IMR-90 (cell line): ENCODE data around the gene MEGF11. TPM values are rescaled to one million over a fixed set of nuclear protein-coding genes. Genes with fewer than 3 reads are reported as not detected.

Experiments used
- ATAC-seq: fragments of 200-7000 bp; cut with Tn5 transposase; 2 replicates; pipeline ENCODE4 v1.9.1; 2020; ENCODE audit warnings: low read depth, mild to moderate bottlenecking, moderate library complexity
- BruUV-seq: library from RNA; stranded (reverse); fragments of 400-500 nt; replicated peaks from 2 replicates; lab custom pipeline; 2021; lab: Mats Ljungman, UMichigan
- CTCF ChIA-PET: fragments of 300-600 bp; formaldehyde crosslinking; extraction: SDS; loops from one replicate; lab custom pipeline; 2021; ENCODE audit warnings: antibody characterized with exemption; lab: Yijun Ruan, JAX
- POLR2A ChIA-PET: fragments of 300-600 bp; sonication (Branson Sonifier 250); formaldehyde crosslinking; loops from one replicate; lab custom pipeline; 2022; ENCODE audit warnings: antibody characterized with exemption; ENCODE audit not compliant: unreplicated experiment; lab: Charles Lee
- DNase-seq: peaks from one replicate; pipeline ENCODE4 v3.0.0; 2013
- H2AFZ ChIP-seq: replicated peaks from 2 replicates; pipeline ENCODE3; 2013; ENCODE audit warnings: low read length, mild to moderate bottlenecking; ENCODE audit not compliant: poor library complexity
- H2AK5ac ChIP-seq: 2 replicates; pipeline ENCODE4 v1.6.1; 2013; ENCODE audit warnings: low read depth, low read length, inconsistent platforms
- H2AK9ac ChIP-seq: replicated peaks from 2 replicates; pipeline ENCODE3; 2013; ENCODE audit warnings: mild to moderate bottlenecking, low read depth, low read length, moderate library complexity; ENCODE audit not compliant: poor library complexity
- H2BK120ac ChIP-seq: 2 replicates; pipeline ENCODE4 v1.6.1; 2013; ENCODE audit warnings: low read depth, low read length, inconsistent platforms
- H2BK15ac ChIP-seq: 3 replicates; pipeline ENCODE4 v1.6.1; 2013; ENCODE audit warnings: low read depth, low read length, inconsistent platforms
- H2BK20ac ChIP-seq: 2 replicates; pipeline ENCODE4 v1.6.1; 2013; ENCODE audit warnings: low read depth, mild to moderate bottlenecking, inconsistent platforms, low read length, moderate library complexity
- H2BK5ac ChIP-seq: 2 replicates; pipeline ENCODE4 v1.6.1; 2013; ENCODE audit warnings: mild to moderate bottlenecking, low read depth, low read length, inconsistent platforms; ENCODE audit not compliant: poor library complexity, severe bottlenecking
- H3K14ac ChIP-seq: replicated peaks from 2 replicates; pipeline ENCODE4 v1.6.1; 2013; ENCODE audit warnings: low read depth, low read length, inconsistent platforms
- H3K18ac ChIP-seq: 2 replicates; pipeline ENCODE4 v1.6.1; 2013; ENCODE audit warnings: low read depth, low read length, control low read depth
- H3K23ac ChIP-seq: 2 replicates; pipeline ENCODE4 v1.6.1; 2013; ENCODE audit warnings: low read depth, low read length, inconsistent platforms
- H3K27ac ChIP-seq: 2 replicates; pipeline ENCODE4 v1.5.1; 2013; ENCODE audit warnings: mild to moderate bottlenecking, control low read depth, low read length; ENCODE audit not compliant: insufficient read depth
- H3K27me3 ChIP-seq: 2 replicates; pipeline ENCODE4 v1.6.1; 2013; ENCODE audit warnings: low read length; ENCODE audit not compliant: control insufficient read depth, insufficient read depth
- H3K36me3 ChIP-seq: 2 replicates; pipeline ENCODE4 v1.6.1; 2013; ENCODE audit warnings: low read length, mixed read lengths; ENCODE audit not compliant: control insufficient read depth, insufficient read depth
- H3K4ac ChIP-seq: 2 replicates; pipeline ENCODE4 v1.6.1; 2013; ENCODE audit warnings: low read depth, low read length, inconsistent platforms
- H3K4me1 ChIP-seq: 2 replicates; pipeline ENCODE4 v1.6.1; 2013; ENCODE audit warnings: low read length, mixed read lengths; ENCODE audit not compliant: control insufficient read depth, insufficient read depth
- H3K4me2 ChIP-seq: 2 replicates; pipeline ENCODE4 v1.6.1; 2013; ENCODE audit warnings: low read depth, mild to moderate bottlenecking, control low read depth, low read length, moderate library complexity
- H3K4me3 ChIP-seq: 2 replicates; pipeline ENCODE4 v1.5.1; 2013; ENCODE audit warnings: low read depth, mild to moderate bottlenecking, control low read depth, low read length, moderate library complexity; ENCODE audit not compliant: insufficient read depth
- H3K56ac ChIP-seq: 2 replicates; pipeline ENCODE4 v1.6.1; 2013; ENCODE audit warnings: low read length, inconsistent platforms; ENCODE audit not compliant: insufficient read depth; ENCODE audit errors: extremely low read depth
- H3K79me1 ChIP-seq, 2 experiments: 2 replicates each; pipeline ENCODE4 v1.6.1; 2013; ENCODE audit warnings: low read length in 2 of 2, inconsistent platforms in 1 of 2, low read depth in 1 of 2
- H3K9ac ChIP-seq: 2 replicates; pipeline ENCODE4 v1.6.1; 2013; ENCODE audit warnings: low read depth, low read length, control low read depth
- H3K9me1 ChIP-seq: 2 replicates; pipeline ENCODE4 v1.6.1; 2013; ENCODE audit warnings: low read length, inconsistent platforms; ENCODE audit not compliant: insufficient read depth
- H3K9me3 ChIP-seq: 2 replicates; pipeline ENCODE4 v1.6.1; 2013; ENCODE audit warnings: low read length; ENCODE audit not compliant: control insufficient read depth, insufficient read depth
- H4K20me1 ChIP-seq: 2 replicates; pipeline ENCODE4 v1.6.1; 2013; ENCODE audit warnings: low read length, inconsistent platforms; ENCODE audit not compliant: insufficient read depth
- H4K5ac ChIP-seq: 2 replicates; pipeline ENCODE4 v1.6.1; 2013; ENCODE audit warnings: mild to moderate bottlenecking, low read depth, low read length, control low read depth
- H4K8ac ChIP-seq, 2 experiments: 2 replicates each; pipeline ENCODE4 v1.6.1; 2013; ENCODE audit warnings: low read depth in 2 of 2, low read length in 2 of 2, control low read depth in 1 of 2, inconsistent platforms in 1 of 2
- H4K91ac ChIP-seq: 2 replicates; pipeline ENCODE4 v1.6.1; 2013; ENCODE audit warnings: low read depth, low read length, inconsistent platforms; ENCODE audit not compliant: insufficient read depth
- CEBPB ChIP-seq: IDR thresholded peaks from 2 replicates; pipeline ENCODE4 v1.6.1; 2012; ENCODE audit warnings: low read depth, low read length, improper control_type of control experiment
- ELK1 ChIP-seq: fragments of 150-350 bp; IDR thresholded peaks from 2 replicates; pipeline ENCODE4 v1.6.1; 2016; ENCODE audit warnings: low read depth, mild to moderate bottlenecking, low read length, moderate library complexity, borderline replicate concordance
- FOS ChIP-seq: fragments of 150-350 bp; IDR thresholded peaks from 2 replicates; pipeline ENCODE4 v1.6.1; 2016; ENCODE audit warnings: low read depth, low read length
- MAFK ChIP-seq: IDR thresholded peaks from 2 replicates; pipeline ENCODE4 v1.6.1; 2012; ENCODE audit warnings: low read depth, low read length, improper control_type of control experiment
- MAZ ChIP-seq: IDR thresholded peaks from 2 replicates; pipeline ENCODE4 v1.6.1; 2012; ENCODE audit warnings: low read depth, mild to moderate bottlenecking, low read length, improper control_type of control experiment, moderate library complexity, borderline replicate concordance
- MXI1 ChIP-seq: IDR thresholded peaks from 2 replicates; pipeline ENCODE4 v1.6.1; 2012; ENCODE audit warnings: low read depth, mild to moderate bottlenecking, low read length, moderate library complexity, borderline replicate concordance
- POLR2A ChIP-seq: IDR thresholded peaks from 2 replicates; pipeline ENCODE4 v1.6.1; 2012; ENCODE audit warnings: mild to moderate bottlenecking, low read depth, low read length
- RFX5 ChIP-seq: IDR thresholded peaks from 2 replicates; pipeline ENCODE4 v1.8.0; 2012; ENCODE audit warnings: low read depth, mild to moderate bottlenecking, low read length, moderate library complexity
- SMC3 ChIP-seq: fragments of 150-350 bp; IDR thresholded peaks from 2 replicates; pipeline ENCODE4 v1.6.1; 2016; ENCODE audit warnings: low read depth, mild to moderate bottlenecking, antibody characterized with exemption, low read length, moderate library complexity
- whole genome bisulfite sequencing, 2 experiments: methylation state at CpG; one replicate each; pipeline versions ENCODE4 v1.1.5 to v1.1.7; 2013; ENCODE audit warnings: missing lambda C conversion rate in 2 of 2; ENCODE audit not compliant: insufficient read length in 1 of 2; ENCODE audit errors: extremely low coverage in 2 of 2; 5-methylcytosine and 5-hydroxymethylcytosine counted together
- dilution Hi-C: fragments of 300-500 bp; cut with HindIII; formaldehyde crosslinking; loops from one replicate; pipeline ENCODE4 v1.14.3; 2018; ENCODE audit warnings: low sequenced_read_pairs; ENCODE audit not compliant: unreplicated experiment
- in situ Hi-C: fragments of 300-500 bp; cut with MboI; formaldehyde crosslinking; loops from 3 replicates; pipeline ENCODE4 v1.14.3; 2019; ENCODE audit warnings: low sequenced_read_pairs, inconsistent platforms, mixed read lengths
- intact Hi-C: fragments of 100-400 bp; cut with micrococcal nuclease; formaldehyde crosslinking; loops from 2 replicates; pipeline ENCODE4 v1.10.0; 2022
- polyA plus RNA-seq, 3 experiments: library from polyadenylated mRNA; depleted of rRNA; stranded (reverse); fragments of >200 nt; gene quantifications; 2 replicates each; pipeline ENCODE4 v1.2.3, GENCODE V29; 2012; ENCODE audit warnings: low replicate concordance in 1 of 3
- total RNA-seq: library from RNA; depleted of rRNA; stranded (reverse); fragments of >200 nt; gene quantifications from 2 replicates; pipeline ENCODE4 v1.2.3, GENCODE V29; 2012

Gene MEGF11
- total and polyA plus RNA-seq, 2 of the 4 experiments (the other 2 are of a cell fraction), result not detected

- no peak overlapping the region for H3K56ac ChIP-seq
- no peak overlapping the region for H4K91ac ChIP-seq
- BruUV-seq, result no TSS peak
- no peak overlapping the region for H2BK5ac ChIP-seq
- no peak overlapping the region for H3K4me2 ChIP-seq
- H3K9me1 ChIP-seq, result no peaks in the 10 kb centered on the region
- DNase-seq (no peak), ATAC-seq (no peak)
- H4K5ac ChIP-seq, result no peak overlapping the region
- intact Hi-C loops, result no loop called here
- H3K14ac ChIP-seq, result no peak overlapping the region
- H3K18ac ChIP-seq, result no peak overlapping the region
- H3K9ac ChIP-seq, result no peak overlapping the region
- no CpG with 5 or more reads among the region's 4 CpGs for WGBS, 2 experiments
- no peak overlapping the region for H3K4ac ChIP-seq
- H4K8ac ChIP-seq, result no peak overlapping the region
- peaks cover 9% of the 10 kb centered on the region for H3K27me3 ChIP-seq
- dilution Hi-C loops, result no loop called here
- H3K27ac ChIP-seq, result no peak overlapping the region
- H2BK15ac ChIP-seq, result no peak overlapping the region
- no peaks in the 10 kb centered on the region for H4K20me1 ChIP-seq
- no peaks in the 10 kb centered on the region for H3K4me1 ChIP-seq
- no peak overlapping the region for H2BK120ac ChIP-seq
- H3K23ac ChIP-seq, result no peak overlapping the region
- H3K36me3 ChIP-seq, result no peaks in the 10 kb centered on the region
- ChIA-PET CTCF (no interaction called here), POLR2A (no interaction called here)
- no peak overlapping the region for H2AK9ac ChIP-seq
- TF ChIP-seq CEBPB (no peak), MAFK (no peak), ELK1 (no peak), MXI1 (no peak), RFX5 (no peak), FOS (no peak), MAZ (no peak), SMC3 (no peak), POLR2A (no peak)
- H3K79me1 ChIP-seq, result no peaks in the 10 kb centered on the region
- H3K9me3 ChIP-seq, result no peaks in the 10 kb centered on the region
- no peak overlapping the region for H3K4me3 ChIP-seq
- no peak overlapping the region for H2AFZ ChIP-seq
- H2BK20ac ChIP-seq, result no peak overlapping the region
- in situ Hi-C loops, result no loop called here
- no peak overlapping the region for H2AK5ac ChIP-seq
These were observed 222.9 kb downstream of the MEGF11 start for GRCh38 chr15:66030650-66031049.
